Measurements from ENCODE around the gene HMGB4. TPM values are rescaled to one million over a fixed set of nuclear protein-coding genes. Genes with fewer than 3 reads are reported as not detected.

HMGB4 gene
- total RNA-seq, 1 donor from 2014 or later: not detected

DNA sequence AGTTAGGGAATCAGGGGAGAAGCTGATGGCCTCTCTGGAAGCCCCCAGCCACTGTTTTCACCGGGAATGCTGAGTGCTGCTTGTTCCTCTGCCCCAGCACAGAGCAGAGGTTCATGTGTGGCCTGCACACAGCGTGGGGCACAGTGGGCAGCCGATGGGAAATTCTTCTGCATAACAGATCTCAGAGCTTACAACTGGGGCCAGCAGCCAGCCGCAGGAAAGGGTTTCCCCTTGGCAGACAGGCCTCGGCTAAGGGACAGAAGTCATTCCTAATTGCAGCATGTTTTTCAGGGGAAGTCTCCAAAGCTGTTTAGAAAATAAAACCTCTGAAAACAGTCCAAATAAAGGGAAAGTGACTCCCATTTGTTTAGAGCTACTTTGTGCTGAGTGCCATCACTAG, 22.6 kb downstream of the HMGB4 start:
- DNase-seq (ENCODE audit: low read depth): no peak
- no peak for TF ChIP-seq CTCF (IDR thresholded peaks at IDR 0.05; ENCODE audit: insufficient read depth, low read length, poor library complexity, severe bottlenecking)

DNA sequence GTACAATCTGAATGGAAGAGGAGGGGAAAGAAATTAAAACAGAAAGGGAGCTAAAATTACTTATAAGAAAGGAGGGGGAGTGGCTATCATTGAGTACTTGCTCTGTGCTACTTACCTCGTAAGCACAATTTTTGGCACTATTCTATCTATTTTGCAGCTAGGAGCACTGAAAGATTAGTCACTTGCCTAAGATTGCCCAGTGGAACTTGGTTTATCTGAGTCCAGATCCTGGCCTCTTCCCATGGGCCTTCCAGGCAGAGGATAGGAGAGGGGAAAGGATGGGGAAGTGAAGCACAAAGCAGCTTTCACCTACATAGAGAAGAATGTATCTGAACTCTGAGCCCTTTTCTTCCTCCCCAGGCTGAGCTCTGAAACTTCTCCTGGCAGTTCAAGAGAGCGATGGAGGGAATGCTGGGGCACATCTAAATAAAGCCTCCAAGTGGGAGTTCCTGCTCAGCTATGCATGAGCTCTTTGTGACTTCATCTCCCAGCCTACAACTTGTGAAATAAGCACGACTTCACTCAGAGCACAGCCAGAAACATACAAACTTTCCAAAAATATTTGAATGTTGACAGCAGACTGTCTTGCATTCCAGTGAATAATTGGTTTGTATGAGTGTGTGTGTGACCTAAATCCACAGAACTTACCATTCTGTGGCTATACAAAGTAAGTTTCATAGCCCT, 29.4 kb downstream of the HMGB4 start:
- no peaks in the 10 kb centered on the region for H3K27me3 ChIP-seq (ENCODE audit: control insufficient read depth, insufficient read depth, low read length)
- no peak for DNase-seq (ENCODE audit: low read depth)
- H3K36me3 ChIP-seq (ENCODE audit: control insufficient read depth, insufficient read depth, low read length): no peaks in the 10 kb centered on the region
- no peak for TF ChIP-seq CTCF (IDR thresholded peaks at IDR 0.05; ENCODE audit: insufficient read depth, low read length, poor library complexity, severe bottlenecking)
- H3K4me3 ChIP-seq (ENCODE audit: low read depth, low read length): no peak overlapping the region

More for the DNA sequence above, 22.6 kb downstream of the HMGB4 start:
- no peaks in the 10 kb centered on the region for H3K36me3 ChIP-seq (ENCODE audit: control insufficient read depth, insufficient read depth, low read length)
- H3K27me3 ChIP-seq (ENCODE audit: control insufficient read depth, insufficient read depth, low read length): peaks cover 2% of the 10 kb centered on the region
- H3K4me3 ChIP-seq (ENCODE audit: low read depth, low read length): no peak overlapping the region

DNA sequence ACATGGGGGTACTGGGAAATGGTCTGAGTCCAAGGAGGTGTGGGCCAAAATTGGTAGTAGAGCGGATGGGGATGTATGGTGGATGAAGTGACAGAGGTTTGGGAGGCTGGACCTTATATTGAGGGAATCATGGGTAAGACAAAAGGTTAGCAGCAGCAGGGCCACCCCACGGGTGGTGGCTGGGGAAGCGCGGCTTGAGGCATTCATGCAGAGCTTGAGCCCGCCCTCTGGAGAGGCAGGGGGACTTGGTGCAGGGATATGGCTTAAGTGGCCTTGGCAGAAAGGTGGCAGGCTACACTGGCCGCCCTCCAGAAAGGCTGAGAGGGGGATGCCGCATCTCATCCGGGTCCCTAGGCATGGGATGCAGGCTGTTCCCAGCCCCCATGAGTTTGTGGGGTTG, 31.5 kb downstream of the HMGB4 start:
- TF ChIP-seq CTCF (IDR thresholded peaks at IDR 0.05; ENCODE audit: insufficient read depth, low read length, poor library complexity, severe bottlenecking): no peak
- Histone ChIP-seq H3K4me3 (ENCODE audit: low read depth, low read length) (no peak overlapping the region), H3K36me3 (ENCODE audit: control insufficient read depth, insufficient read depth, low read length) (no peaks in the 10 kb centered on the region), H3K27me3 (ENCODE audit: control insufficient read depth, insufficient read depth, low read length) (no peaks in the 10 kb centered on the region)
- DNase-seq (ENCODE audit: low read depth): no peak

DNA sequence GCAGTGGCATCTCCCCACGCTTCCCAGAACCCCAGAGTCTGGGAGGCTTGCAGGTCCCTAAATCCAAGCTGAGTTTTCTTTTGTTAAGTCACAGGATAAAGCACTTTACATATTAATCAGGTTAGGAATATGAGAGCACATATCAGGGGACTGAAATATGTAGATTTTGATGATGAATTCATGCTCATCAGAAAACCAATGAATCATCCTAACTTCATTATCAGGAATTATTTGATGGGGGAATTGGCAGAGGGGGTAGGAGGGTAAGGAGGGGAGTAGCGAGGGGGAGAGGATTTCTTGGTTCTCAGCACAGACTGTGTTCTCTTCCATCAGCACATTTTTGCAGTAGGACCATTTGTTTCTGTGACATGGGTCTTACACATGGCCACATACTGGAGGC, 32.1 kb downstream of the HMGB4 start:
- TF ChIP-seq CTCF (IDR thresholded peaks at IDR 0.05; ENCODE audit: insufficient read depth, low read length, poor library complexity, severe bottlenecking): no peak
- Histone ChIP-seq H3K36me3 (ENCODE audit: control insufficient read depth, insufficient read depth, low read length) (no peaks in the 10 kb centered on the region), H3K27me3 (ENCODE audit: control insufficient read depth, insufficient read depth, low read length) (no peaks in the 10 kb centered on the region), H3K4me3 (ENCODE audit: low read depth, low read length) (no peak overlapping the region)
- no peak for DNase-seq (ENCODE audit: low read depth)

DNA sequence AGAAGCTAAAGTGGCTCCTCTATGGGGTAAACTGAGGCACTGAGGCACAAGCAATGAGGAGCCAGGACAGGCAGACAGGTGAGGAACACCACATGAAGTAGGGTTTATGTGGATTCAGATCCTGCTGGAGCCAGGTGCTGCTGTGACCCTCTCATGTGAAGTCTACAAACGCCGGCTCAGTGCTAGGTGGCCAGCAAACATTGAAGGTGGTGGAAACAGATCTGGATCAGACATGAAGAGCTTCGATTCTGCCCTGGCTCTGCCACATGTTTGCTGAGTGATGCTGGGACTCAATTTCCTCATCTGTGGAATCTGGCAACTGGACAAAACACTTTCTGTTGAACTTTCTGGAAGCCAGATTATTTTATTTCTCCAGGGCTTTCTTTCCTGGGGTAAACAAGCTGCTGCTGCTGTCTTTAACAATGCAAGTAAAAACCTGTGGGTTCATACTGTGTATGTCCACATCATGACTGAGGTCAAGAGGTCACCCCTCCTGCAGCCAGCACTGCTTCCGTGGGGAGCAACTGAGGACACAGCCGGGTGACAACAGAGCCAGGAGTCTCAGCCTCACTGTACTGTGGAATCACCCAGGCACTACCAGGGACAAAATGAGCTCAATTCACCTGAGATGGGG, 33.3 kb downstream of the HMGB4 start:
- no peaks in the 10 kb centered on the region for H3K27me3 ChIP-seq (ENCODE audit: control insufficient read depth, insufficient read depth, low read length)
- DNase-seq (ENCODE audit: low read depth): no peak
- TF ChIP-seq CTCF (IDR thresholded peaks at IDR 0.05; ENCODE audit: insufficient read depth, low read length, poor library complexity, severe bottlenecking): no peak
- H3K36me3 ChIP-seq (ENCODE audit: control insufficient read depth, insufficient read depth, low read length): no peaks in the 10 kb centered on the region
- H3K4me3 ChIP-seq (ENCODE audit: low read depth, low read length): no peak overlapping the region

DNA sequence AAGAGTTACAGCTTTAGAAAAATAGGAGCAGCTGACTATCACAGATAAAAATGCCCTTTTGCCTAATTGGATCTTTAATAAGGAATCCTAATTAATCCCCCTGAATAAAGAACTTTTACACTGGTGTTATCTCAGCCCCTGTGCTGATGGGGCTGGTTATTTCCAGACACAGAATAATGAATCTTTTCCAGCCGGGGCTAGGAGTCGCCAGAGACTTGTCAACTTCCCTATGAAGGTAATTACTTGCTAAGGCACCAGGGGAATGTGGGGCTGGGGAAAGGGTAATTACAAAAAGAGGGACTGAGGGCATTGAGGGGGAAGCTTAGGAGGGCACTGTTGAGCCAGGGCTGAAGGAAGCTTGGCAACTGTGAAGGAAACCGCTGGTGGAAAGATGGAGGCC, 34.5 kb downstream of the HMGB4 start:
- TF ChIP-seq CTCF (IDR thresholded peaks at IDR 0.05; ENCODE audit: insufficient read depth, low read length, poor library complexity, severe bottlenecking): no peak

More for the DNA sequence above, 34.5 kb downstream of the HMGB4 start:
- no peaks in the 10 kb centered on the region for H3K36me3 ChIP-seq (ENCODE audit: control insufficient read depth, insufficient read depth, low read length)
- no peaks in the 10 kb centered on the region for H3K27me3 ChIP-seq (ENCODE audit: control insufficient read depth, insufficient read depth, low read length)
- no peak for DNase-seq (ENCODE audit: low read depth)
- no peak overlapping the region for H3K4me3 ChIP-seq (ENCODE audit: low read depth, low read length)
